Karpas-422 (cell line): ENCODE results near the gene ABLIM2. TPM values are rescaled to one million over a fixed set of nuclear protein-coding genes. Genes with fewer than 3 reads are reported as not detected.

Source experiments
- DNase-seq: peaks from one replicate; pipeline ENCODE4 v3.0.0-alpha.2; 2015
- H2AFZ ChIP-seq: fragments of 200-600 bp; sonication (generic); 2 replicates; pipeline ENCODE4 v1.6.1; 2014; ENCODE audit warnings: antibody characterized with exemption, low read length, mixed read lengths
- H3K27ac ChIP-seq: fragments of 200-600 bp; sonication (generic); 2 replicates; pipeline ENCODE4 v1.5.1; 2014; ENCODE audit warnings: mild to moderate bottlenecking, low read length, moderate library complexity
- H3K27me3 ChIP-seq: fragments of 200-600 bp; sonication (generic); 2 replicates; pipeline ENCODE4 v1.6.1; 2014; ENCODE audit warnings: low read length, mixed read lengths
- H3K36me3 ChIP-seq: fragments of 200-600 bp; sonication (generic); 2 replicates; pipeline ENCODE4 v1.6.1; 2014; ENCODE audit warnings: low read length, mixed read lengths; ENCODE audit not compliant: insufficient read depth
- H3K4me1 ChIP-seq: fragments of 200-600 bp; sonication (generic); 2 replicates; pipeline ENCODE4 v1.6.1; 2014; ENCODE audit warnings: mild to moderate bottlenecking, low read length, mixed read lengths
- H3K4me2 ChIP-seq: fragments of 200-600 bp; sonication (generic); 2 replicates; pipeline ENCODE4 v1.6.1; 2014; ENCODE audit warnings: low read length, low read depth, mild to moderate bottlenecking; ENCODE audit not compliant: poor library complexity, severe bottlenecking
- H3K4me3 ChIP-seq: fragments of 200-600 bp; sonication (generic); 2 replicates; pipeline ENCODE4 v1.5.1; 2014; ENCODE audit warnings: mild to moderate bottlenecking, antibody characterized with exemption, low read length, mixed read lengths
- H3K79me2 ChIP-seq: fragments of 200-600 bp; sonication (generic); 2 replicates; pipeline ENCODE4 v1.6.1; 2014; ENCODE audit warnings: mild to moderate bottlenecking, low read length, mixed read lengths
- H3K9ac ChIP-seq: fragments of 200-600 bp; sonication (generic); 2 replicates; pipeline ENCODE4 v1.6.0; 2014; ENCODE audit warnings: low read length
- H3K9me2 ChIP-seq: fragments of 200-600 bp; sonication (generic), shearing (Covaris generic); replicated peaks from 2 replicates; pipeline ENCODE4 v1.6.0; 2014; ENCODE audit warnings: mild to moderate bottlenecking, low read length, moderate library complexity; ENCODE audit not compliant: insufficient read depth
- H3K9me3 ChIP-seq: fragments of 300-700, 200-600 bp; sonication (generic); 2 replicates; pipeline ENCODE4 v1.6.1; 2014; ENCODE audit warnings: low read length, mixed read lengths
- H4K20me1 ChIP-seq: fragments of 200-600 bp; sonication (generic); 2 replicates; pipeline ENCODE4 v1.6.1; 2014; ENCODE audit warnings: mild to moderate bottlenecking, antibody characterized with exemption, low read length, low read depth; ENCODE audit not compliant: insufficient read depth
- total RNA-seq: library from RNA; depleted of rRNA; stranded (reverse); fragments of >200 nt; shearing (Covaris generic); gene quantifications from 2 replicates; pipeline ENCODE4 v1.2.3, GENCODE V29; 2014; ENCODE audit warnings: low replicate concordance

The ABLIM2 gene
- total RNA-seq, 1 experiment from 2014 or later, result not detected

DNA sequence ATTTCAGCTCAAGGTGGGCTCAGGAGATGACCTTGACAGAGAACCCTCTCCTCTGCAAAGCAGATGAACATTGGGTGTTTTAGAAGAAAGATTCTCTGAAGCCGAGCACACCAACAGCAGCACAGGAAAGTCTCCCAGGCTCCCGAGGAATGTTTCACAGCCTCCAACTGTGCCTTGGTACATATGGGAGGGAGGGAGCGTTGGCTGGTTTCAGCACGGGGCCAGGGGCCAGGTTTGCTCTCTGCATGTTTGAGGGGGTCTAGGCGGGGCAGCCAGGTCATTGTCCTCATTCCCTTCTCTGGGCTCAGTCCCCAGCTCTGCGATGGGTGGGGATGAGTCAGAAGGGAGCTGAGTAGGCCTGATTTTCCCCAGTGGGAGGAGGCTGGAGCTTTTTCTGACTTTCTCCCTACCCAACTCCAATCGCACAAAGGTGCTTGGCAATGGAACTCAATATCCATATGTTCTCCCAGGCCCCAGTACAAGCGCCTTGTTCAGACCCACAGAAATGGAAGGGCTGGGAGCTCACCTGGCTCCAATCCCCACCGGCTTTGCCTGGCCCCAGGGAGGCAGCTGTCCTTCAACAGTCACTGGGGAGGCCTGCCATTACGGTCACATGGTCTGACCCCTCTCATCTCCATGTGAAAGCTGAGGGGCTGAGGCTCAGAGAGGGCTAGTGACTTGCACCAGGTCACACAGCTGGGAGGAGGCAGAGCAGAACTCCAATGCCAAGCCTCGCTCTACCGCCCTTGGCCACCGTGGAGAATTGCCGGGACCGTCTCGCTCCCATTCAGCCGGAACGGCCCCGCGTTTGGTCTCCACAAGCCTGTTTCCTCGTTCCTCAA lies 110.6 kb downstream of the ABLIM2 start:
- Histone ChIP-seq H3K9me3 (no peaks in the 10 kb centered on the region), H3K4me2 (no peak overlapping the region), H4K20me1 (no peaks in the 10 kb centered on the region), H3K36me3 (no peaks in the 10 kb centered on the region), H3K27me3 (no peaks in the 10 kb centered on the region), H3K79me2 (no peaks in the 10 kb centered on the region), H2AFZ (no peak overlapping the region), H3K27ac (no peak overlapping the region), H3K9me2 (no peaks in the 10 kb centered on the region), H3K4me1 (peaks cover 7% of the 10 kb centered on the region), H3K4me3 (no peak overlapping the region), H3K9ac (no peak overlapping the region)
- DNase-seq, result no peak

DNA sequence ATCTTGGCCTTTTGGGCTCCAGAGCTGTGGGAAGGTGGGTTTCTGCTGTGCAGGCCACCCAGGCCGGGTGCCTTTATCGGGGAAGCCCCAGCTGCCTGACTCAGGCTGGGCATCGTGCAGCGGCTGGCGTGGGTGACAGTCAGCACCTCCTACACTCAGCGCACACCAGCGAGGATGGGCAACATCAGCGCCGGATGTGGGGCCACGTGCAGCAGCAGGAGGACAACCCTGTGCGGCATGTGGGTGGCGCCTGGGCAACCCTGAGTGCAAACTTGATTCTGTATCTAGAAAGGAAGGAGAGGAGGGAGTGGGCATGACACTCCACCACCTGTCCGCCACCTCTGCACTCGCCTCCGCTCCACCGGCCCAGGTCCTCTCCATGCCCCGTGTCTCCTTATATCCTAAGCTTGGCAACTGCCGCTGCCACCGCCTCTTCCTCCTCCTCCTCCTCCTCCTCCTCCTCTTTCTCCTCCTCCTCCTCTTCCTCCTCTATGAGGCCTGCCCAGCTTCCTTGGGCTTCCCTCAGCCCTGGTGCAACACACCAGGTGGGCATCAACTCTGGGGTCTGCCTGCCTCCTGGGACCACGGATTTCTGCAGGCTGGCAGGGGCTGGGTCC lies 111.6 kb downstream of the ABLIM2 start:
- Histone ChIP-seq H3K27me3 (no peaks in the 10 kb centered on the region), H3K79me2 (no peaks in the 10 kb centered on the region), H4K20me1 (no peaks in the 10 kb centered on the region), H2AFZ (no peak overlapping the region), H3K9me2 (no peaks in the 10 kb centered on the region), H3K36me3 (no peaks in the 10 kb centered on the region), H3K9ac (no peak overlapping the region), H3K4me2 (no peak overlapping the region), H3K27ac (no peak overlapping the region), H3K4me3 (no peak overlapping the region), H3K4me1 (peaks cover 7% of the 10 kb centered on the region), H3K9me3 (no peaks in the 10 kb centered on the region)
- DNase-seq, result peak; percentile 60

- H3K4me1 ChIP-seq, result peaks cover 7% of the 10 kb centered on the region
- H3K9me3 ChIP-seq, result no peaks in the 10 kb centered on the region
- no peak for DNase-seq
- H3K4me3 ChIP-seq, result no peak overlapping the region
- H3K27me3 ChIP-seq, result no peaks in the 10 kb centered on the region
- H3K4me2 ChIP-seq, result no peak overlapping the region
- no peak overlapping the region for H3K27ac ChIP-seq
- H3K79me2 ChIP-seq, result no peaks in the 10 kb centered on the region
- H4K20me1 ChIP-seq, result no peaks in the 10 kb centered on the region
- no peaks in the 10 kb centered on the region for H3K36me3 ChIP-seq
- H3K9ac ChIP-seq, result no peak overlapping the region
- no peaks in the 10 kb centered on the region for H3K9me2 ChIP-seq
- no peak overlapping the region for H2AFZ ChIP-seq
These were observed 112.7 kb downstream of the ABLIM2 start for GRCh38 chr4:8045909-8046308.

DNA sequence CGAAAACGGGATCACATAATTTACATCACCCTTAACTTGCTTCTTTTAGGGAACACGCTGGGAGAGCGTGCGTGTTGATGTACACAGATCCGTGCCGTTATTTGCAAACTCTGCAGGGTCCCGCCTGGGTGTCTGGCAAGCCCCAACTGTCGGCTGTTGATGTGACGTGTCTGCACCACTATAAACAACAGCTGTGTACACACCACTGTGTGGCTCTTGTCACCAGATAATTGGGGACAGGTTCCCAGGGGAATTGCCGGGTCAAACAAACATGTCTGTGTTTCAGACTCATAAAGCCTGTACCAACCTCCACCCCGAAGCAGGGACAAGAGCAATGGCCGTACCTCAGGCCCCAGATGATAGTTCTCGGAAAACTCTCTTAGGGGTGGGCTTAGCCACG lies 113.9 kb downstream of the ABLIM2 start:
- Histone ChIP-seq H3K79me2 (no peaks in the 10 kb centered on the region), H3K9me2 (no peaks in the 10 kb centered on the region), H4K20me1 (no peaks in the 10 kb centered on the region), H3K27me3 (no peaks in the 10 kb centered on the region), H3K4me2 (no peak overlapping the region), H3K9ac (no peak overlapping the region), H2AFZ (no peak overlapping the region), H3K4me1 (peaks cover 7% of the 10 kb centered on the region), H3K4me3 (no peak overlapping the region), H3K9me3 (no peaks in the 10 kb centered on the region), H3K36me3 (no peaks in the 10 kb centered on the region), H3K27ac (no peak overlapping the region)
- no peak for DNase-seq

DNA sequence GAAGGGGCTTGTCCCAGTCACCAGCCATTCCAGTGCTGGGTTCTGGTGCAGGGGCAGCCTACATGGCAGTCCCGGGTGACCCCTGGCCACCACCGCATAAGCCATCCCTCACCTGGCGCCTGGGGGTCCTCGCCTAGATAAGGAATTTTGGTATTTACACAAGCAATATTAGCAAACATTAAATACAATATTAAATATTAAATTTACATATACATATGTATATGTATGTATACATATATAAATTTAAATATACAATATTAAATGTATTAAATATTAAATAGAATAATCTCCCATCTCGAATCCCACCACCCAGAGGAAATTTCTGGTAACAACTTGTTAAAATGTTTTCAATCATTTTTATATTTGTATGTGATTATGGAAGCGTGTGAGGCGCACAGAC lies 114.4 kb downstream of the ABLIM2 start:
- Histone ChIP-seq H3K4me3 (no peak overlapping the region), H3K9me2 (no peaks in the 10 kb centered on the region), H4K20me1 (no peaks in the 10 kb centered on the region), H3K27ac (no peak overlapping the region), H3K27me3 (no peaks in the 10 kb centered on the region), H2AFZ (no peak overlapping the region), H3K4me1 (peaks cover 3% of the 10 kb centered on the region), H3K79me2 (no peaks in the 10 kb centered on the region), H3K9ac (no peak overlapping the region), H3K9me3 (no peaks in the 10 kb centered on the region), H3K36me3 (no peaks in the 10 kb centered on the region), H3K4me2 (no peak overlapping the region)
- no peak for DNase-seq

GRCh38 chr4:8043596-8043995 lies 115.0 kb downstream of the ABLIM2 start:
- Histone ChIP-seq H3K4me3 (no peak overlapping the region), H3K9me3 (no peaks in the 10 kb centered on the region), H3K27me3 (no peaks in the 10 kb centered on the region), H2AFZ (no peak overlapping the region), H3K79me2 (no peaks in the 10 kb centered on the region), H3K9me2 (no peaks in the 10 kb centered on the region), H3K4me2 (no peak overlapping the region), H3K4me1 (no peaks in the 10 kb centered on the region), H4K20me1 (no peaks in the 10 kb centered on the region), H3K27ac (no peak overlapping the region), H3K36me3 (no peaks in the 10 kb centered on the region), H3K9ac (no peak overlapping the region)
- no peak for DNase-seq

GRCh38 chr4:8041868-8042267 lies 116.7 kb downstream of the ABLIM2 start:
- H3K9me3 ChIP-seq, result no peaks in the 10 kb centered on the region
- no peak overlapping the region for H3K27ac ChIP-seq
- H3K4me3 ChIP-seq, result no peak overlapping the region
- H3K36me3 ChIP-seq, result no peaks in the 10 kb centered on the region
- no peaks in the 10 kb centered on the region for H3K4me1 ChIP-seq
- DNase-seq, result no peak
- no peak overlapping the region for H3K4me2 ChIP-seq
- no peaks in the 10 kb centered on the region for H3K9me2 ChIP-seq
- no peak overlapping the region for H2AFZ ChIP-seq
- no peaks in the 10 kb centered on the region for H4K20me1 ChIP-seq
- H3K27me3 ChIP-seq, result no peaks in the 10 kb centered on the region
- no peaks in the 10 kb centered on the region for H3K79me2 ChIP-seq
- no peak overlapping the region for H3K9ac ChIP-seq

DNA sequence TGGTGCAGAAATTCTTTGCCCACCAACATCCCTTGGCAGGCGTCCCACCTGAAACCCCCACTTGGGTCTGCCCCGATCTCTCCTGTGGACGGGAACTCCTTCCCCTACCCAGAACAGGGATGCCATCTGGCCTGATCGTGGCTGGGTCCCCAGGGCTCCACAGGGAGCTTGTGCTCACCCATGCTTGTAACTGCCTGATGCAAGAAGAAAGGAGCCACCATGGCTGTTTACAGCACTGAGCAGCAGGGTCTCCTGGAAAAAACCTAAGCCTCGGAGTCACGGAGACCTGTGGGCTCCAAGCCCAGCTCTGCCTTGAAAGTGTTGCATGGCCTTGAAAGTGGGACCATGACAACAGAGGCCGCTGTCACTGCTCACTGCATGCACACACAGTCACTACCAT lies 117.4 kb downstream of the ABLIM2 start:
- H3K79me2 ChIP-seq, result no peaks in the 10 kb centered on the region
- H3K9me3 ChIP-seq, result no peaks in the 10 kb centered on the region
- no peak for DNase-seq
- no peak overlapping the region for H3K27ac ChIP-seq
- no peak overlapping the region for H2AFZ ChIP-seq
- no peak overlapping the region for H3K4me3 ChIP-seq
- H3K9ac ChIP-seq, result no peak overlapping the region
- H4K20me1 ChIP-seq, result no peaks in the 10 kb centered on the region
- no peaks in the 10 kb centered on the region for H3K4me1 ChIP-seq
- no peaks in the 10 kb centered on the region for H3K27me3 ChIP-seq
- H3K36me3 ChIP-seq, result no peaks in the 10 kb centered on the region
- no peaks in the 10 kb centered on the region for H3K9me2 ChIP-seq
- H3K4me2 ChIP-seq, result no peak overlapping the region
